Melanocyte of skin (primary cell): ENCODE data around the gene TEX52. TPM values are rescaled to one million over a fixed set of nuclear protein-coding genes. Genes with fewer than 3 reads are reported as not detected.

ENCODE experiments used
- total RNA-seq, 2 donors: library from RNA; depleted of rRNA; stranded (reverse); fragments of >200 nt; gene quantifications; 2 replicates each; pipeline ENCODE4 v1.2.3, GENCODE V29; 2012

TEX52 gene
- total RNA-seq = not detected

DNA sequence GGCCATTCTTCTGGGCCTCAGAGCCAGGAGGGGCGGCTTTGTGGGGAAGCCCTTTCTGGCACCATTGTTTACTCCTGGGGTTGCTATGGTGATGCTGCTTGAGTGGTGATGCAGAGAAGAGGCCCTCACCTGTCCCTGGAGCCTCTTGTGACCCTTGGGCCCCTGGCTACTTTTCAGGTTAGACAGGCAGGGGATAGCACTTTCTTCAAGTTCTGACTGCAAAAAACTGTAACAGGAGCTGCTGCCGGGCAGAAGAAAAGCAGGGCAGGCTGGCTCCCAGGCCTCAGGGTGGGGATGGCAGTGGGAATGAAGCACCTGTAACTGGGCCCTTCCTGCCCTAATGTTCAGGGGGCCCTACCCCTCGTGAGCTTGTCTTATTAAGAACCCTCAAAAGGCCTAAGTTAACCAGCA lies at the start of gene TEX52:
Gene TEX52 (minus strand): TSS at position 19 of the 411 bp plus-strand sequence. CDS start 13 bp downstream, at position 6.

DNA sequence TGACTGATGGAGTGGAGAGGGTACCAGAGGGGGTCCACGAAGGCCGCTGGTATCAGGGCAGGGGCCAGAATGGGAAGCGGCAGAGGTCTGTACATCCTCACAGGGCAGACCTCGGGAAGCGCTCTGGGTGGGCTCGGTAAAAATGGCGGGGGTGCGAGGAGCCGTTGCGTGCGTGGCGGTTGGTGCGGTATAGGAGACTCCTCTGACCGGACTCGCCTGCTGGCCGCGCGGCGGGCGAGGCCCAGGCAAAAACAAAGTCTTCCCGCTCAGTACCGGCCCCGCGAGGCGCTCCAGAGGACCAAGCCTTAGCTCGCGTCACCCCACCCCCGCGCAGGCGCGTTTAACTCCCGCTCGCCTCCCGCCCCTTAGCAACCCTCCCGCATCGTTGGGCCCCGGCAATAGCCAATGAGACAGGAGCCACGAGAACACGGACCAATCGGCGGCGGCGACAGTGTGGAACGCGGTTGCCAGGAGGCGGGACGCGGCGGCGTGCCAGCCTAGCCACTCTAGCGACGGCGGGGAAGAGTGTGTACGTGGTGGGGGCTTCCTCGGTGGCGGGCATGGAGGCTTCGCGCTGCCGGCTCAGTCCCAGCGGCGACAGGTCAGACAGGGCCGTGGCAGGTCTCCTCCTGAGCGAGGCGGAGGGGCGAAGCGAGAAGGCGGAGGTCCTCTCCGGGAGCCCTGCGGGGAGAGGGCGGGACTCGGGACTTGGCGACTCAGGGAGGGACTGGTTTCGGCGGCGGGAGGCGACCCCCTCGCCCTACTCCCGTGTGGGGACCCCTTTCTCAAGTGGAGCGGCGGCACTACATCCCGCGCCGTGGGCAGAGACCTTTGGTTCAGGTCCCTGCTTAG lies 33.8 kb upstream of the TEX52 start, which contains the start of gene TULP3:
Gene TULP3 (plus strand): TSS at position 504 of the 852 bp plus-strand sequence. CDS start 57 bp downstream, at position 561.

DNA sequence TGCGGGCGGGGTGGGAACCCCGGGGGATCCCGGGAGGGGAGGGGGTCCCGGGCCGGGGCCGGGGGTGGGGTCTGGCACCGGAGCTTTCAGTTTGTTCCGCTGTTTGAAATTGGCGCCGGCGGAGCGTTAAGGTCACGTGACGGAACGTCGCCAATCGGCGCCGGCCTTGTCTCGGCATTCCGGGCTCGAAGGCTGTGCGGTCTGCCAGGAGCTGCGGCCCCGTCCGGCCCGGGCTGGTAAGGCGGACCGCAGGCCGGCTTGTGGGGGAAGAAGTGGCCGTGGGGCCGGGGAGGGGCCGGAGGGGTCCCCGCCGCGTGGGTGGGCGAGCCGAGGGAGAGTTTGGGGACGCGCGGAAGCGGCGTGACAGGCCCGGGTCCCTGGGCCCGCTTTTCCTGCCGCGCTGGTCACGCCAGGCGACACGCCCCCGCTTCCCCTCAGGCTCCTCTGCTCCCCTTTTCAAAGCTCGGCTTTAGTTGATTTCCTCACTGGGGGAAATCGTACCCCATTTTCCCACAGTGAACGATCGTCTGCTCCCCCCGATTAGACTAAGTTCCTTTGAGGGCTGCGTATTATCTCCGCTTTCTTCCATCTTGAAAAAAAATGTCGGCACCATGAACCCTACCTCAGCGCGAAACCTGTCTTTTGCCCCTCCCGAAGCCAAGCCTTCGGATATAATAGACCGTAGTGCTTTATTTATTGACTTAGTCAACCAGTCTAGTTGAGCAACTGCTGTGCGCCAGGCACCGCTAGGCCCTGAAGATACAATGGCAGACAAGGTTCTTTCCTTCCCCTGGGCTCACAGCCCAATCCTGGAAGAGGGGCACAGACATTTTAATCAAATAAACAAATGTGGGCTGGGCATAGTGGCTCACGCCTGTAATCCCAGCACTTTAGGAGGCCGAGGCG lies 20.5 kb upstream of the TEX52 start, which contains the start of the genes FOXM1 and RHNO1:
Gene FOXM1 (minus strand): TSS at position 128 of the 906 bp plus-strand sequence. CDS start 2,696 bp downstream, outside the sequence.
Gene RHNO1 (plus strand): TSS at position 177 of the 906 bp plus-strand sequence. CDS start 8,144 bp downstream, outside the sequence.

DNA sequence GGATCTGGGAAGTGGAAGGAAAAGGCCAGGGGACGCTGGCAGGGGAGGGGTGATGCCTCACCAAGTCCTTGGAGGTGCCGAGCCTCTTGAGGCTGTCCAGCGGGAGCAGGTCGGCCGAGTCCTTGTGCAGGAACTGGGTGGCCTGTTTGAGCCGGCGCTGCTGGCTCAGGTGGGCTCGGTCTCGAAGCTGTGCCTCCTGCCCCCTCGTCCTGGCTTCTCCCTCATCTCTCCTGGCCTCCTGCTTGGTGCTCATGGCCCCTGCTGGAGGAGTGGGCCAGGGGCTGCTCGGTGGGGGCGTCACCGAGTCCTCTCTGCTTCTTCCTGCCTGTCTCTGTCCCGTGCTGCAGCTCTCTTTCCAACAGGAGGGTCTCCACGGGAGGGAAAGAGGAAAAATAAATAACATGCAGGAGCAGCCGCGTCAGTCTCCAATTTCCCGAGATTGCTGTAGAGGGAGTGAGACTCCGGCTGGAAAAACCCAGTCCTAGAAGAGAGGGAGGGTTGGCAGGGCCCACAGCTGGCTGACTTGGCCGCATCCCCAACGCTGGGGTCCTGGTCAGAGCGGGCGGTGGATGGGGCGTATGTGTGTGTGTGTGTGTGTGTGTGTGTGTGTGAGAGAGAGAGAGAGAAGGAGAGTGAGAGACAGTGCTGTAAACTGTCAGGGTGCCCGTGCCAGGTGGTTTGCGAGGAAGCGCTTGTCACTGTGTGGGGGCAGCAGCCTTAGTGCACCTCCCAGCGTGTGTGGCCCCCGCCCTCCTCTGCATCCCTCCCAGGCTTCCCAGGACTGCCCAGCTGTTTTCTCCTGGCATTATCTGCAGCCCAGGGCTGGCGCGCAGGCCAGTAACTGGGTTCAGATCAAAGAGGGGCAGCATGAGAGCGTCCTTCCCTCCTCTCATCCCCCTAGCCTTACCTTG lies 22.0 kb downstream of the TEX52 start, which contains the start of gene NRIP2:
Gene NRIP2 (minus strand): TSS at position 455 of the 911 bp plus-strand sequence. CDS start 52 bp downstream, at position 403.

DNA sequence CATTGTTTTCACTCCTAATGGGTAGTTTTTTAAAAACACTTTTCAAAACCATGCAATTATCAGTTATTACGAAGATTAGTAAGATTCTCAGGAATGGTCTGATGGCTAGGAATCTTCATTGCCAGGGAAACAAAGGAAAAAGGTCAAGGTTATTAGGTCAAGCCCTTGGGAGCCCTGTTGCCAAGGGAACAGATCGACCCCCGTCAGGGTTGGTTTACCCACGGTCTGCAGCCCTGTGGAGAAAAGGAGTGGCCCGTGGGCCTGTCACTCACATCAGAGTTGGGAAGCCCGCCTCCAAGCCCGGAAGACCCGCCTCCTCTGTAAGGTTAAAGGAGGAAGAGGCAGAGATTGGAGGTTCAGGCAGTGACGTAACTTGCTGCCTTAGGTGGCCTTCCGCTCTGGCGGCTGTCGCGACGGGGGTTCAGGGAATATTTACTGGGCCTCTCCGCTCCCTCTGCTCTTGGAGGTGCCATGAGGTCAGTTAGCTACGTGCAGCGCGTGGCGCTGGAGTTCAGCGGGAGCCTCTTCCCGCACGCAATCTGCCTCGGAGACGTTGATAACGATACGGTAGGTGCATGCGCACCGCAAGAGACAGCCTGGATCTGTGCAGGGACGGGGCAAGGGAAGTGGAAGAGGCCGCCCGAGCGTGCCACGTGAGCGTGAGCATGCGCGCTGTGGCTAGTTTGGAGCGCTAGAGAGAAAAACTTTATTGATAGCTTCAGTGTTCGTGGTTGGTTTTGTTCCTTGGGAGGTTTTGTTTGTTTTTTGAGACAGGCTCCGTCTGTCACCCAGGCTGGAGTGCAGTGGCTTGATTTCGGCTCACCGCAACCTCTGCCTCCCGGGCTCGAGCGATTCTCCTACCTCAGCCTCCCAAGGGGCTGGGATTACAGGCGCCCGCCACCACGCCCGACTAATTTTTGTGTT lies 44.3 kb downstream of the TEX52 start, which contains the start of gene ITFG2:
Gene ITFG2 (plus strand): TSS at position 379 of the 924 bp plus-strand sequence. CDS start 93 bp downstream, at position 472.

Other genes starting within 250 kb of the TEX52 start
- 10 to 100 TPM; 43.0 to 65.3 TPM for gene FKBP4, start 62.1 kb downstream of the TEX52 start, total RNA-seq
- 10 to 100 TPM; 15.7 to 17.2 TPM for gene ITFG2, start 44.4 kb downstream of the TEX52 start, total RNA-seq
- not detected for gene NRIP2, start 22.0 kb downstream of the TEX52 start, total RNA-seq
- 10 to 100 TPM; 24.8 to 53.9 TPM for gene FOXM1, start 20.1 kb upstream of the TEX52 start, total RNA-seq
- 10 to 100 TPM; 21.7 to 32.0 TPM for gene RHNO1, start 20.2 kb upstream of the TEX52 start, total RNA-seq
- gene TULP3, start 33.9 kb upstream of the TEX52 start, total RNA-seq = 10 to 100 TPM; 22.0 to 28.0 TPM
- gene TEAD4, start 102.4 kb upstream of the TEX52 start, total RNA-seq = 10 to 100 TPM; 10.3 to 21.6 TPM
- 10 to 100 TPM; 14.5 to 17.0 TPM for gene TSPAN9, start 220.3 kb upstream of the TEX52 start, total RNA-seq